ENCODE data around the gene HS1BP3. TPM values are rescaled to one million over a fixed set of nuclear protein-coding genes. Genes with fewer than 3 reads are reported as not detected.

Gene HS1BP3
- total and polyA plus RNA-seq, 2 of the 13 experiments (the other 11 are each of a cell fraction or from before 2014, with no cell fraction given) = 15.2 to 22.0 TPM

GRCh38 chr2:20617892-20618467 is 32.9 kb downstream of the HS1BP3 start (continued):
- TF ChIP-seq, protein P1, sequence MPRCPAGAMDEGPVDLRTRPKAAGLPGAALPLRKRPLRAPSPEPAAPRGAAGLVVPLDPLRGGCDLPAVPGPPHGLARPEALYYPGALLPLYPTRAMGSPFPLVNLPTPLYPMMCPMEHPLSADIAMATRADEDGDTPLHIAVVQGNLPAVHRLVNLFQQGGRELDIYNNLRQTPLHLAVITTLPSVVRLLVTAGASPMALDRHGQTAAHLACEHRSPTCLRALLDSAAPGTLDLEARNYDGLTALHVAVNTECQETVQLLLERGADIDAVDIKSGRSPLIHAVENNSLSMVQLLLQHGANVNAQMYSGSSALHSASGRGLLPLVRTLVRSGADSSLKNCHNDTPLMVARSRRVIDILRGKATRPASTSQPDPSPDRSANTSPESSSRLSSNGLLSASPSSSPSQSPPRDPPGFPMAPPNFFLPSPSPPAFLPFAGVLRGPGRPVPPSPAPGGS (CRISPR knock-in tag; IDR thresholded peaks at IDR 0.05) = no peak
- TF ChIP-seq U2AF2 (IDR thresholded peaks at IDR 0.05; ENCODE audit: low read depth, low read length) (no peak), ZNF570 (CRISPR knock-in tag; IDR thresholded peaks at IDR 0.05; ENCODE audit: borderline replicate concordance) (no peak), ZNF383 (CRISPR knock-in tag; IDR thresholded peaks at IDR 0.05; ENCODE audit: borderline replicate concordance) (no peak), IRF1 (CRISPR knock-in tag; IDR thresholded peaks at IDR 0.05; ENCODE audit: low read depth) (no peak), ZSCAN9 (CRISPR knock-in tag; IDR thresholded peaks at IDR 0.05; ENCODE audit: borderline replicate concordance) (peak; percentile 51; the same call in 1 of the 2 replicates), GATAD2A (CRISPR knock-in tag; IDR thresholded peaks at IDR 0.05) (peak; percentile 84), REL (CRISPR knock-in tag; conservative IDR thresholded peaks at IDR 0.05) (no peak), MXD4 (CRISPR knock-in tag; IDR thresholded peaks at IDR 0.05) (no peak), ZNF616 (CRISPR knock-in tag; IDR thresholded peaks at IDR 0.05; ENCODE audit: low read depth) (no peak), CCAR2 (optimal IDR thresholded peaks at IDR 0.05; ENCODE audit: low read depth, low read length) (no peak), STAG1 (CRISPR knock-in tag; IDR thresholded peaks at IDR 0.05) (peak; percentile 49), CAMTA2 (CRISPR knock-in tag; IDR thresholded peaks at IDR 0.05; ENCODE audit: borderline replicate concordance) (no peak), MAFF (IDR thresholded peaks at IDR 0.05; ENCODE audit: low read depth, low read length) (peak; percentile 53; the same call in 1 of the 2 replicates), ARNT (IDR thresholded peaks at IDR 0.05) (no peak), NFKBIZ (CRISPR knock-in tag; IDR thresholded peaks at IDR 0.05) (no peak)
- TF ChIP-seq, protein P2, sequence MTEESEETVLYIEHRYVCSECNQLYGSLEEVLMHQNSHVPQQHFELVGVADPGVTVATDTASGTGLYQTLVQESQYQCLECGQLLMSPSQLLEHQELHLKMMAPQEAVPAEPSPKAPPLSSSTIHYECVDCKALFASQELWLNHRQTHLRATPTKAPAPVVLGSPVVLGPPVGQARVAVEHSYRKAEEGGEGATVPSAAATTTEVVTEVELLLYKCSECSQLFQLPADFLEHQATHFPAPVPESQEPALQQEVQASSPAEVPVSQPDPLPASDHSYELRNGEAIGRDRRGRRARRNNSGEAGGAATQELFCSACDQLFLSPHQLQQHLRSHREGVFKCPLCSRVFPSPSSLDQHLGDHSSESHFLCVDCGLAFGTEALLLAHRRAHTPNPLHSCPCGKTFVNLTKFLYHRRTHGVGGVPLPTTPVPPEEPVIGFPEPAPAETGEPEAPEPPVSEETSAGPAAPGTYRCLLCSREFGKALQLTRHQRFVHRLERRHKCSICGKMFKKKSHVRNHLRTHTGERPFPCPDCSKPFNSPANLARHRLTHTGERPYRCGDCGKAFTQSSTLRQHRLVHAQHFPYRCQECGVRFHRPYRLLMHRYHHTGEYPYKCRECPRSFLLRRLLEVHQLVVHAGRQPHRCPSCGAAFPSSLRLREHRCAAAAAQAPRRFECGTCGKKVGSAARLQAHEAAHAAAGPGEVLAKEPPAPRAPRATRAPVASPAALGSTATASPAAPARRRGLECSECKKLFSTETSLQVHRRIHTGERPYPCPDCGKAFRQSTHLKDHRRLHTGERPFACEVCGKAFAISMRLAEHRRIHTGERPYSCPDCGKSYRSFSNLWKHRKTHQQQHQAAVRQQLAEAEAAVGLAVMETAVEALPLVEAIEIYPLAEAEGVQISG (CRISPR knock-in tag; IDR thresholded peaks at IDR 0.05) = peak; percentile 63
- TF ChIP-seq, protein P3, sequence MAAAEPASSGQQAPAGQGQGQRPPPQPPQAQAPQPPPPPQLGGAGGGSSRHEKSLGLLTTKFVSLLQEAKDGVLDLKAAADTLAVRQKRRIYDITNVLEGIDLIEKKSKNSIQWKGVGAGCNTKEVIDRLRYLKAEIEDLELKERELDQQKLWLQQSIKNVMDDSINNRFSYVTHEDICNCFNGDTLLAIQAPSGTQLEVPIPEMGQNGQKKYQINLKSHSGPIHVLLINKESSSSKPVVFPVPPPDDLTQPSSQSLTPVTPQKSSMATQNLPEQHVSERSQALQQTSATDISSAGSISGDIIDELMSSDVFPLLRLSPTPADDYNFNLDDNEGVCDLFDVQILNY (CRISPR knock-in tag; conservative IDR thresholded peaks at IDR 0.05) = no peak
- TF ChIP-seq, protein P4, sequence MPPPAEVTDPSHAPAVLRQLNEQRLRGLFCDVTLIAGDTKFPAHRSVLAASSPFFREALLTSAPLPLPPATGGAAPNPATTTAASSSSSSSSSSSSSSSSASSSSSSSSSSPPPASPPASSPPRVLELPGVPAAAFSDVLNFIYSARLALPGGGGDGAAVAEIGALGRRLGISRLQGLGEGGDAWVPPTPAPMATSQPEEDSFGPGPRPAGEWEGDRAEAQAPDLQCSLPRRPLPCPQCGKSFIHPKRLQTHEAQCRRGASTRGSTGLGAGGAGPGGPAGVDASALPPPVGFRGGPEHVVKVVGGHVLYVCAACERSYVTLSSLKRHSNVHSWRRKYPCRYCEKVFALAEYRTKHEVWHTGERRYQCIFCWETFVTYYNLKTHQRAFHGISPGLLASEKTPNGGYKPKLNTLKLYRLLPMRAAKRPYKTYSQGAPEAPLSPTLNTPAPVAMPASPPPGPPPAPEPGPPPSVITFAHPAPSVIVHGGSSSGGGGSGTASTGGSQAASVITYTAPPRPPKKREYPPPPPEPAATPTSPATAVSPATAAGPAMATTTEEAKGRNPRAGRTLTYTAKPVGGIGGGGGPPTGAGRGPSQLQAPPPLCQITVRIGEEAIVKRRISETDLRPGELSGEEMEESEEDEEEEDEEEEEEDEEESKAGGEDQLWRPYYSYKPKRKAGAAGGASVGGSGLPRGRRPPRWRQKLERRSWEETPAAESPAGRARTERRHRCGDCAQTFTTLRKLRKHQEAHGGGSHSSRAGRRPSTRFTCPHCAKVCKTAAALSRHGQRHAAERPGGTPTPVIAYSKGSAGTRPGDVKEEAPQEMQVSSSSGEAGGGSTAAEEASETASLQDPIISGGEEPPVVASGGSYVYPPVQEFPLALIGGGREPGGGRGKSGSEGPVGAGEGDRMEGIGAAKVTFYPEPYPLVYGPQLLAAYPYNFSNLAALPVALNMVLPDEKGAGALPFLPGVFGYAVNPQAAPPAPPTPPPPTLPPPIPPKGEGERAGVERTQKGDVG (CRISPR knock-in tag; IDR thresholded peaks at IDR 0.05; ENCODE audit: borderline replicate concordance) = no peak
- TF ChIP-seq, protein P5, sequence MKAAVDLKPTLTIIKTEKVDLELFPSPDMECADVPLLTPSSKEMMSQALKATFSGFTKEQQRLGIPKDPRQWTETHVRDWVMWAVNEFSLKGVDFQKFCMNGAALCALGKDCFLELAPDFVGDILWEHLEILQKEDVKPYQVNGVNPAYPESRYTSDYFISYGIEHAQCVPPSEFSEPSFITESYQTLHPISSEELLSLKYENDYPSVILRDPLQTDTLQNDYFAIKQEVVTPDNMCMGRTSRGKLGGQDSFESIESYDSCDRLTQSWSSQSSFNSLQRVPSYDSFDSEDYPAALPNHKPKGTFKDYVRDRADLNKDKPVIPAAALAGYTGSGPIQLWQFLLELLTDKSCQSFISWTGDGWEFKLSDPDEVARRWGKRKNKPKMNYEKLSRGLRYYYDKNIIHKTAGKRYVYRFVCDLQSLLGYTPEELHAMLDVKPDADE (CRISPR knock-in tag; IDR thresholded peaks at IDR 0.05) = no peak

Data from HepG2 (cell line).